GM12801 (cell line): ENCODE results near the gene TECTB.

Experiments
- TF ChIP-seq, protein P1 (sequence below): IDR thresholded peaks from one replicate; pipeline ENCODE4 v1.5.1; 2011; ENCODE audit warnings: control low read depth; ENCODE audit not compliant: insufficient read length; ENCODE audit errors: extremely low read depth

TECTB gene

DNA sequence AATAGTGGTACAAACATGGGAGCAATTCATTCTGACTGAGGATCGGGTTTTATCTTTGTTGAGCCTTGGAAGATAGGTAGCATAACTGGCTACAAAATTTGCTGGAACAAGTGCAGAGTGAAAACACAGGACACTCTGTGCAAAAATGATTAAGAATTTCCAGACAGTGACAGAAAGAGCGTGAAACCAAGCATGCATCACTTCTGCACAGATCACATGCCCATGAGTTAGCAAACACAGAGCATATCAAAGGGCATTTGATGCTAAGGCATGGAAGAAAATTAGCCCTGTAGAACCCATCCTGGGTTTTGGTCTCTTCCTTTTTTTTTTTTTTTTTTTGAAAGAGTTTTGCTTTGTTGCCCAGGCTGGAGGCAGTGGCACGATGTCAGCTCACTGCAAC is 28.3 kb downstream of the TECTB start:
- TF ChIP-seq, protein P1, sequence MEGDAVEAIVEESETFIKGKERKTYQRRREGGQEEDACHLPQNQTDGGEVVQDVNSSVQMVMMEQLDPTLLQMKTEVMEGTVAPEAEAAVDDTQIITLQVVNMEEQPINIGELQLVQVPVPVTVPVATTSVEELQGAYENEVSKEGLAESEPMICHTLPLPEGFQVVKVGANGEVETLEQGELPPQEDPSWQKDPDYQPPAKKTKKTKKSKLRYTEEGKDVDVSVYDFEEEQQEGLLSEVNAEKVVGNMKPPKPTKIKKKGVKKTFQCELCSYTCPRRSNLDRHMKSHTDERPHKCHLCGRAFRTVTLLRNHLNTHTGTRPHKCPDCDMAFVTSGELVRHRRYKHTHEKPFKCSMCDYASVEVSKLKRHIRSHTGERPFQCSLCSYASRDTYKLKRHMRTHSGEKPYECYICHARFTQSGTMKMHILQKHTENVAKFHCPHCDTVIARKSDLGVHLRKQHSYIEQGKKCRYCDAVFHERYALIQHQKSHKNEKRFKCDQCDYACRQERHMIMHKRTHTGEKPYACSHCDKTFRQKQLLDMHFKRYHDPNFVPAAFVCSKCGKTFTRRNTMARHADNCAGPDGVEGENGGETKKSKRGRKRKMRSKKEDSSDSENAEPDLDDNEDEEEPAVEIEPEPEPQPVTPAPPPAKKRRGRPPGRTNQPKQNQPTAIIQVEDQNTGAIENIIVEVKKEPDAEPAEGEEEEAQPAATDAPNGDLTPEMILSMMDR: no peak

DNA sequence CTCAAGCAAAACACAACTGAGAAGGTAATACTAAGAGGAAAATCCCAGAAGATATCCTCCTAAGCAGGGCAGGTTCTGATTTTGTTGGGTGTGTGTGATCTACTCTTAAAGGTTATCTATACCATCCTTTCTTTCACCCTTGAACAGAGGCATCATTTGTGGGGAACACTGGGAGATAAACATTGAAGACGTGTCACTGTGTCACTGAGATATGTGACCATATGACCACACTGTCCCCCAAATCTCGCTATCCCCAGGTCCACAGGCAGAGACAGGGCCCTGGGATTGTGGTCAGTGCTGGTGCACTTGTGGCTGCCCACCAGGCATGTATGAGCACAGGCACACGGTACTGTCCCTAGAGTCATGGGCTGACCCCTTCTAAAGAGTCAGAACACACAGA is 30.0 kb downstream of the TECTB start:
- TF ChIP-seq, protein P1: no peak

DNA sequence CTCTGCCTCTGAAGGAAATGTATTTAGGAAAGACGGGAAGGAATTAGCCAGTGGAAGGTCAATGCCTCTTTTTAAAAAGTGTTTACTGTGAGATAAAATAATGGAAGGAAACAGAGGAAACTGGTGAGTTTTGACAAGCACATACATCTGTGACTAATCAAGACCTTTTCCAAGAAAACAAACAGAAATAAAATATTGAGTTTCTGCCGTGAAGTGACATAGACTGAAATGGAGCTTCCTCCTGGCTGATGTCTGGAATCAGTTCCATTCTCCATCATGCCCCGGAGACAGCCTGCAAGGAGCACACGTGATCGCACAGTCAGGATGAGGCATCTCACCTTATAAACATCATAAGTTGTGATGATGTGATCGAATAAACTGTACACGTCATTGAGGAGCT is 30.7 kb downstream of the TECTB start:
- TF ChIP-seq, protein P1: no peak

DNA sequence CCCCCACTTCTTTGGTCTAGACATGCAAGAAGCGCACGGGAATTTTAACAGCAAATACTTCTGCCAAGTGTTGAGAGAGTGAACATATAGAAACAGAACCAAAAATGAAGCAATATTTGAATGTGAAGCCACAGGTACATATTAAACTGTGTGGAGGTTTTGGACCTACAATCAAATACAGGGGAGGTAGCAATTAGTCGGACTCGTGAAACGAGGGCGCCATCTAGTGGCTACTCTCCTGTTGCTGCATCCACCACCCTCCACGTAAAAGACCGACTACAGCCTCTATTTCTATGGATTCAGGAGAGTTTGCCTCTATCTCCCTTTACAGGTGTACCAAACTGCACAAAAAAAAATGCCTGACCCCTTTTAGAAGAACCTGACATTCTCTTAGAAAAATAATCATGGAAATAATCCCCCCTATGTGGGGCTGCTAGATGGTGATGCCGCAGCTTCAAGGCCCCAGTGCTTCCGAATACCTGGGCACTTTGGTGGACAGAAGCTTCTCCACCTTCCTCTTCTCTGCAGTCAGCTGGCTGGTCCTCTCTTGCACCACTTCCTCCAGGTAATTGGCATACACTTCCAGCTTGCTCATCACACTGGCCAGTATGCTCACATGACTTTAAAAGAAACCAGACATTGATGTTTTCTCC is 31.7 kb downstream of the TECTB start:
- TF ChIP-seq, protein P1: peak; percentile 39

DNA sequence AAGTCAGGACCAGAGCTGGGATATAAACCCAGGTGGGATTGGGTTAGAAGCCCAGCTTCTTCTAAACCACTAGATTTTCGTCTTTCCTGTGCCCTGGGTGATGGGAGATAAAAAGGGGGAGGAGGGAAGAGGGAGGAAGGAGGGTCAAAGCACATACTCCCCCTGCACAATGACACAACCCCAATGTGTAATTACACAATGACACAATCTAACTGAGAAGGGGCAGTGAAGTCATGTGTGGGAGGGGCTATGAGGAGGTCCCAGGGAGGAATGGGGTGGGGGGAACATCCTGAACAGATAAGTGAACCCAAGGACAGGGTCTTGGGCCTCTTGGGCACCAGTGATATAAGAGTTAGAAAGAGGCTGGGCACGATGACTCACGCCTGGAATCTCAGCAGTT is 44.5 kb downstream of the TECTB start:
- TF ChIP-seq, protein P1: no peak

DNA sequence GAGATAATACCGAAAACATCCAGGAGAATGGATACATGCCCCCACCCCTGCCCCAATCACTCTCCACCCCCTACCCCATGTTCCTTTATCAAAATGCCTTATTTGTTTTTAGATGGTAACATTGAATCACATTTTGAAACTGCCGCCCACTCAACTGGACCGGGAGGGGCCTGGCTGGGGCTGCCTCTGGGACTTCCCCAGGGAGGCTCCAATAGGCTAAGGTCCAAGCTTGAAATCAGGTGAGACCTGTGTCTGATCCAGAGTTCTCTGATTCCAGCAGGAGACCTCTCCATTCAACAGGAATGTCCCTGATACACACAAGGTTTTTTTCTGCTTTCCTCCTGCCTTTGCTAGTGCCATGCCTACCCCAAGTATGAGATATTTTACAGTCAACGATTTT is 47.0 kb downstream of the TECTB start:
- TF ChIP-seq, protein P1: no peak

DNA sequence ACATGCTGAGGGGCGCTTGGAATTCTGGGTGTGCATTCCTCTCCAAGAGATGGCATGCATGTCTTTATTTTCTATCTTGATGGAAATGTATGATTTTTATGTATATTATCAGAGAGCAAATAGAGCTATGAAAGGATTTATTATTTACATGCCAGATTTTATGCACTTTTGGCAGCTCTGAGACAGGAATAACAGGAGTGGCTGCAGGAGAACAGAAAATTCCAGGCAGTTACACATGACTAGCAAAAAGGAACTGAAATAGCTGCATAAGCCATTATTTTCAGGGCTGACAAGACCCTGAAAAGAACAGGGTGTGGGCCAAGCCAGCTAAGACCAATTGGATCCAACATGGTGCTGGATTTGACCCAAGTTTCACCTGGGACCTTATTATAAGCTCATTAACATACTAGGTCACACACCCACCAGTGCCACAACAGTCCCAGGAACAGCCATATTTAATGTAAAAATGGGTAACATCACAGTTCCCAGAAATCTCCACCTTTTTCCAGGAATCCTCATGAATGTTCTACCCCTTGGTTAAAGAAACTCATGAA is 47.5 kb downstream of the TECTB start:
- TF ChIP-seq, protein P1: no peak
